HepG2 (cell line): ENCODE measurements around the gene EPO. TPM values are rescaled to one million over a fixed set of nuclear protein-coding genes. Genes with fewer than 3 reads are reported as not detected.

ENCODE experiments used
- ADNP ChIP-seq: sonication (generic); formaldehyde crosslinking; IDR thresholded peaks from 2 replicates; pipeline ENCODE4 v1.4.0; 2020; ENCODE audit warnings: missing genetic modification reagents
- DNMT1 ChIP-seq: sonication (generic); formaldehyde crosslinking; IDR thresholded peaks from 2 replicates; pipeline ENCODE4 v1.5.1; 2020; ENCODE audit warnings: mild to moderate bottlenecking, missing genetic modification reagents
- HNRNPK ChIP-seq: fragments of 200-400 bp; formaldehyde crosslinking; IDR thresholded peaks from 2 replicates; pipeline ENCODE4 v1.6.1; 2018; ENCODE audit warnings: low read length, low read depth, moderate library complexity, mild to moderate bottlenecking; ENCODE audit not compliant: poor library complexity, severe bottlenecking
- JARID2 ChIP-seq: sonication (generic); formaldehyde crosslinking; IDR thresholded peaks from 2 replicates; pipeline ENCODE4 v1.8.1; 2023; ENCODE audit warnings: missing genetic modification reagents, inconsistent platforms; ENCODE audit not compliant: insufficient replicate concordance
- MYNN ChIP-seq: sonication (generic); formaldehyde crosslinking; IDR thresholded peaks from 2 replicates; pipeline ENCODE4 v1.4.0; 2020; ENCODE audit warnings: mild to moderate bottlenecking, low read depth, missing genetic modification reagents
- NCOA5 ChIP-seq: sonication (generic); formaldehyde crosslinking; IDR thresholded peaks from 2 replicates; pipeline ENCODE4 v1.4.0; 2020; ENCODE audit warnings: missing genetic modification reagents
- NFKBIZ ChIP-seq: IDR thresholded peaks from 2 replicates; pipeline ENCODE4 v1.6.1; 2018; ENCODE audit warnings: missing genetic modification reagents, missing compliant biosample characterization
- POLR2AphosphoS5 ChIP-seq: IDR thresholded peaks from 2 replicates; pipeline ENCODE4 v1.6.1; 2012; ENCODE audit warnings: low read depth, low read length
- SRSF9 ChIP-seq: fragments of 200-400 bp; formaldehyde crosslinking; IDR thresholded peaks from 2 replicates; pipeline ENCODE4 v1.6.1; 2018; ENCODE audit warnings: borderline replicate concordance, mild to moderate bottlenecking, low read depth, low read length; ENCODE audit not compliant: insufficient read depth, poor library complexity, severe bottlenecking
- SRY ChIP-seq: sonication (generic); formaldehyde crosslinking; IDR thresholded peaks from 2 replicates; pipeline ENCODE4 v1.8.0; 2022; ENCODE audit warnings: mild to moderate bottlenecking, missing genetic modification reagents
- ZBTB39 ChIP-seq: sonication (generic); formaldehyde crosslinking; IDR thresholded peaks from 2 replicates; pipeline ENCODE4 v1.5.0; 2020; ENCODE audit warnings: missing genetic modification reagents
- ZFP90 ChIP-seq: sonication (generic); formaldehyde crosslinking; IDR thresholded peaks from 2 replicates; pipeline ENCODE4 v1.8.0; 2022; ENCODE audit warnings: missing genetic modification reagents, mild to moderate bottlenecking, inconsistent platforms, borderline replicate concordance
- ZNF121 ChIP-seq: sonication (generic); formaldehyde crosslinking; IDR thresholded peaks from 2 replicates; pipeline ENCODE4 v1.5.0; 2020; ENCODE audit warnings: mild to moderate bottlenecking, missing genetic modification reagents
- ZNF383 ChIP-seq: sonication (generic); formaldehyde crosslinking; IDR thresholded peaks from 2 replicates; pipeline ENCODE4 v1.4.0; 2020; ENCODE audit warnings: missing genetic modification reagents, mild to moderate bottlenecking, borderline replicate concordance
- ZNF530 ChIP-seq: sonication (generic); formaldehyde crosslinking; IDR thresholded peaks from 2 replicates; pipeline ENCODE4 v1.5.0; 2020; ENCODE audit warnings: low read depth, mild to moderate bottlenecking, missing genetic modification reagents
- ZNF646 ChIP-seq: sonication (generic); formaldehyde crosslinking; IDR thresholded peaks from 2 replicates; pipeline ENCODE4 v1.9.0; 2021; ENCODE audit warnings: mild to moderate bottlenecking, missing genetic modification reagents
- ZNF709 ChIP-seq: sonication (generic); formaldehyde crosslinking; IDR thresholded peaks from 2 replicates; pipeline ENCODE4 v1.5.0; 2020; ENCODE audit warnings: mild to moderate bottlenecking, missing genetic modification reagents
- polyA plus RNA-seq, 8 experiments: library from polyadenylated mRNA; depleted of rRNA in 3 of 8; stranded (reverse) in 7 of 8; unstranded in 1 of 8; fragments of >200 nt; fragmentation: Illumina TruSeq in 4 of 8; extraction: Trizol in 4 of 8; gene quantifications; 2 replicates each; pipeline versions ENCODE4 v1.2.1 to v1.2.3, GENCODE V29; 2011 to 2016; ENCODE audit warnings: low read depth in 4 of 8, missing spikeins in 1 of 8, mixed read lengths in 1 of 8; ENCODE audit not compliant: insufficient read depth in 1 of 8
- total RNA-seq, 5 experiments: library from RNA; depleted of rRNA; stranded (reverse); fragments of >200 nt; fragmentation: Illumina TruSeq; extraction: Trizol; gene quantifications; 2 replicates each; pipeline ENCODE4 v1.2.3, GENCODE V29; 2016; ENCODE audit warnings: low read depth in 1 of 5
- TF ChIP-seq, protein P1 (sequence below): sonication (generic); formaldehyde crosslinking; IDR thresholded peaks from 2 replicates; pipeline ENCODE4 v1.4.0; 2020; ENCODE audit warnings: missing genetic modification reagents

EPO gene
- total and polyA plus RNA-seq, 2 of the 13 experiments (the other 11 are each of a cell fraction or from before 2014, with no cell fraction given) = 10.3 to 25.7 TPM

DNA sequence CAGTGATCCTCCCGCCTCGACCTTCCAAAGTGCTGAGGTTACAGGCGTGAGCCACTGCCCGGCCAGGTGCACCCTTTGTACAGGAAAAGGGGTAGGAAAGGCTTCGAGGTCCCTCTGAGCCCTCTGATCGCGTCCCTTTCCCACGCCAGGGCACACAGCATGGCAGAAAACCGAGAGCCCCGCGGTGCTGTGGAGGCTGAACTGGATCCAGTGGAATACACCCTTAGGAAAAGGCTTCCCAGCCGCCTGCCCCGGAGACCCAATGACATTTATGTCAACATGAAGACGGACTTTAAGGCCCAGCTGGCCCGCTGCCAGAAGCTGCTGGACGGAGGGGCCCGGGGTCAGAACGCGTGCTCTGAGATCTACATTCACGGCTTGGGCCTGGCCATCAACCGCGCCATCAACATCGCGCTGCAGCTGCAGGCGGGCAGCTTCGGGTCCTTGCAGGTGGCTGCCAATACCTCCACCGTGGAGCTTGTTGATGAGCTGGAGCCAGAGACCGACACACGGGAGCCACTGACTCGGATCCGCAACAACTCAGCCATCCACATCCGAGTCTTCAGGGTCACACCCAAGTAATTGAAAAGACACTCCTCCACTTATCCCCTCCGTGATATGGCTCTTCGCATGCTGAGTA, 13.5 kb upstream of the EPO start (continued):
- TF ChIP-seq ZNF121 (CRISPR knock-in tag) = peak; percentile 86
- TF ChIP-seq JARID2 (CRISPR knock-in tag) = no peak
- no peak for TF ChIP-seq POLR2AphosphoS5
- no peak for TF ChIP-seq HNRNPK
- TF ChIP-seq ZNF709 = no peak
- no peak for TF ChIP-seq ZNF530 (CRISPR knock-in tag)
- TF ChIP-seq MYNN (CRISPR knock-in tag) = no peak
- 0 out of 2 replicates have a peak, but pooled peaks have one; percentile 38 for TF ChIP-seq ZBTB39 (CRISPR knock-in tag)
- no peak for TF ChIP-seq ADNP
- TF ChIP-seq SRY (CRISPR knock-in tag) = no peak
- no peak for TF ChIP-seq NFKBIZ (CRISPR knock-in tag)
- no peak for TF ChIP-seq SRSF9
- TF ChIP-seq ZNF646 (CRISPR knock-in tag) = no peak
- TF ChIP-seq DNMT1 (CRISPR knock-in tag) = no peak
- TF ChIP-seq ZFP90 (CRISPR knock-in tag) = no peak
- no peak for TF ChIP-seq ZNF383 (CRISPR knock-in tag)
- TF ChIP-seq, protein P1, sequence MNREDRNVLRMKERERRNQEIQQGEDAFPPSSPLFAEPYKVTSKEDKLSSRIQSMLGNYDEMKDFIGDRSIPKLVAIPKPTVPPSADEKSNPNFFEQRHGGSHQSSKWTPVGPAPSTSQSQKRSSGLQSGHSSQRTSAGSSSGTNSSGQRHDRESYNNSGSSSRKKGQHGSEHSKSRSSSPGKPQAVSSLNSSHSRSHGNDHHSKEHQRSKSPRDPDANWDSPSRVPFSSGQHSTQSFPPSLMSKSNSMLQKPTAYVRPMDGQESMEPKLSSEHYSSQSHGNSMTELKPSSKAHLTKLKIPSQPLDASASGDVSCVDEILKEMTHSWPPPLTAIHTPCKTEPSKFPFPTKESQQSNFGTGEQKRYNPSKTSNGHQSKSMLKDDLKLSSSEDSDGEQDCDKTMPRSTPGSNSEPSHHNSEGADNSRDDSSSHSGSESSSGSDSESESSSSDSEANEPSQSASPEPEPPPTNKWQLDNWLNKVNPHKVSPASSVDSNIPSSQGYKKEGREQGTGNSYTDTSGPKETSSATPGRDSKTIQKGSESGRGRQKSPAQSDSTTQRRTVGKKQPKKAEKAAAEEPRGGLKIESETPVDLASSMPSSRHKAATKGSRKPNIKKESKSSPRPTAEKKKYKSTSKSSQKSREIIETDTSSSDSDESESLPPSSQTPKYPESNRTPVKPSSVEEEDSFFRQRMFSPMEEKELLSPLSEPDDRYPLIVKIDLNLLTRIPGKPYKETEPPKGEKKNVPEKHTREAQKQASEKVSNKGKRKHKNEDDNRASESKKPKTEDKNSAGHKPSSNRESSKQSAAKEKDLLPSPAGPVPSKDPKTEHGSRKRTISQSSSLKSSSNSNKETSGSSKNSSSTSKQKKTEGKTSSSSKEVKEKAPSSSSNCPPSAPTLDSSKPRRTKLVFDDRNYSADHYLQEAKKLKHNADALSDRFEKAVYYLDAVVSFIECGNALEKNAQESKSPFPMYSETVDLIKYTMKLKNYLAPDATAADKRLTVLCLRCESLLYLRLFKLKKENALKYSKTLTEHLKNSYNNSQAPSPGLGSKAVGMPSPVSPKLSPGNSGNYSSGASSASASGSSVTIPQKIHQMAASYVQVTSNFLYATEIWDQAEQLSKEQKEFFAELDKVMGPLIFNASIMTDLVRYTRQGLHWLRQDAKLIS (CRISPR knock-in tag) = no peak
- no peak for TF ChIP-seq NCOA5 (CRISPR knock-in tag)
